Measurements from ENCODE around the gene MCHR2. TPM values are rescaled to one million over a fixed set of nuclear protein-coding genes. Genes with fewer than 3 reads are reported as not detected.

Gene MCHR2
- total and polyA plus RNA-seq, 2 of the 13 experiments (the other 11 are each of a cell fraction or from before 2014, with no cell fraction given), result not detected

- Histone ChIP-seq H3K27me3 (ENCODE audit: control insufficient read depth in 1 of 2, insufficient read depth in 2 of 2, low read length in 2 of 2) (no peaks in the 10 kb centered on the region), H3K9me3 (ENCODE audit: low read length) (no peaks in the 10 kb centered on the region), H3K4me3 (replicated peaks in 1 of 3; ENCODE audit: insufficient read depth in 1 of 3, low read depth in 2 of 3, low read length in 3 of 3) (no peak overlapping the region), H3K4me1 (ENCODE audit: insufficient read depth, low read length) (no peaks in the 10 kb centered on the region), H3K4me2 (ENCODE audit: low read depth, low read length) (no peak overlapping the region), H3K36me3 (replicated peaks in 1 of 2; ENCODE audit: control insufficient read depth in 1 of 2, insufficient read depth in 2 of 2, low read length in 2 of 2) (no peaks in the 10 kb centered on the region), H3K79me2 (ENCODE audit: insufficient read depth, low read length) (no peaks in the 10 kb centered on the region), H2AFZ (ENCODE audit: low read length) (no peak overlapping the region), H3K27ac (ENCODE audit: extremely low read length, insufficient read depth, low read length) (no peak overlapping the region), H4K20me1 (ENCODE audit: insufficient read depth, low read length) (no peaks in the 10 kb centered on the region), H3K9ac (ENCODE audit: insufficient read depth, low read depth, low read length) (no peak overlapping the region)
- in situ Hi-C loops (cut with HindIII; ENCODE audit: extremely low pct_ligation_motif_present, low pct_unique_long_range_greater_than_20kb), result no loop called here
- ATAC-seq, result no peak
- TF ChIP-seq BCL6 (CRISPR knock-in tag; IDR thresholded peaks at IDR 0.05) (no peak), ZNF770 (CRISPR knock-in tag; IDR thresholded peaks at IDR 0.05) (no peak), ATF5 (CRISPR knock-in tag; IDR thresholded peaks at IDR 0.05; ENCODE audit: low read depth) (no peak), ZNF274 (CRISPR knock-in tag; IDR thresholded peaks at IDR 0.05) (no peak), TMF1 (CRISPR knock-in tag; IDR thresholded peaks at IDR 0.05; ENCODE audit: low read depth) (no peak)
- intact Hi-C loops (cut with micrococcal nuclease; ENCODE audit: unreplicated experiment), result no loop called here
- BruUV-seq (replicated peaks), result no TSS peak
- CTCF ChIA-PET (ENCODE audit: low intra/inter-chr PET ratio, low total read pairs), result no interaction called here
- FAIRE-seq, result no peak
- 0% methylated on average over 2 of the region's 2 CpGs for WGBS (ENCODE audit: low lambda C conversion rate)
- no peak for DNase-seq (ENCODE audit: low spot score)
- POLR2A ChIA-PET, result no interaction called here
Observed at GRCh38 chr6:100023798-100024197, 29.8 kb upstream of the MCHR2 start.

GRCh38 chr6:100022847-100023246 lies 28.8 kb upstream of the MCHR2 start:
- DNase-seq (ENCODE audit: low spot score), result no peak
- no peak overlapping the region for H3K4me2 ChIP-seq (ENCODE audit: low read depth, low read length)
- no peaks in the 10 kb centered on the region for H3K36me3 ChIP-seq (replicated peaks in 1 of 2; ENCODE audit: control insufficient read depth in 1 of 2, insufficient read depth in 2 of 2, low read length in 2 of 2)
- no peak overlapping the region for H3K9ac ChIP-seq (ENCODE audit: insufficient read depth, low read depth, low read length)
- in situ Hi-C loops (cut with HindIII; ENCODE audit: extremely low pct_ligation_motif_present, low pct_unique_long_range_greater_than_20kb) (no loop called here), intact Hi-C loops (cut with micrococcal nuclease; ENCODE audit: unreplicated experiment) (no loop called here)
- no peaks in the 10 kb centered on the region for H3K27me3 ChIP-seq (ENCODE audit: control insufficient read depth in 1 of 2, insufficient read depth in 2 of 2, low read length in 2 of 2)
- no peak overlapping the region for H3K4me3 ChIP-seq (replicated peaks in 1 of 3; ENCODE audit: insufficient read depth in 1 of 3, low read depth in 2 of 3, low read length in 3 of 3)
- H3K27ac ChIP-seq (ENCODE audit: extremely low read length, insufficient read depth, low read length), result no peak overlapping the region
- H3K4me1 ChIP-seq (ENCODE audit: insufficient read depth, low read length), result no peaks in the 10 kb centered on the region
- BruUV-seq (replicated peaks), result no TSS peak
- FAIRE-seq, result no peak
- no peaks in the 10 kb centered on the region for H3K9me3 ChIP-seq (ENCODE audit: low read length)
- ChIA-PET CTCF (ENCODE audit: low intra/inter-chr PET ratio, low total read pairs) (no interaction called here), POLR2A (no interaction called here)
- 30% methylated on average over 3 of the region's 3 CpGs for WGBS (ENCODE audit: low lambda C conversion rate)
- H3K79me2 ChIP-seq (ENCODE audit: insufficient read depth, low read length), result no peaks in the 10 kb centered on the region
- ATAC-seq, result no peak
- H4K20me1 ChIP-seq (ENCODE audit: insufficient read depth, low read length), result no peaks in the 10 kb centered on the region
- no peak overlapping the region for H2AFZ ChIP-seq (ENCODE audit: low read length)
- TF ChIP-seq FLYWCH1 (CRISPR knock-in tag; IDR thresholded peaks at IDR 0.05) (no peak), MEIS1 (CRISPR knock-in tag; IDR thresholded peaks at IDR 0.05; ENCODE audit: borderline replicate concordance) (no peak), FUBP1 (CRISPR knock-in tag; IDR thresholded peaks at IDR 0.05; ENCODE audit: borderline replicate concordance) (no peak), NFE2L2 (IDR thresholded peaks at IDR 0.05; ENCODE audit: low read length) (no peak)
